ENCODE results near the gene PRPF38B. TPM values are rescaled to one million over a fixed set of nuclear protein-coding genes. Genes with fewer than 3 reads are reported as not detected.

The PRPF38B gene, protein sequence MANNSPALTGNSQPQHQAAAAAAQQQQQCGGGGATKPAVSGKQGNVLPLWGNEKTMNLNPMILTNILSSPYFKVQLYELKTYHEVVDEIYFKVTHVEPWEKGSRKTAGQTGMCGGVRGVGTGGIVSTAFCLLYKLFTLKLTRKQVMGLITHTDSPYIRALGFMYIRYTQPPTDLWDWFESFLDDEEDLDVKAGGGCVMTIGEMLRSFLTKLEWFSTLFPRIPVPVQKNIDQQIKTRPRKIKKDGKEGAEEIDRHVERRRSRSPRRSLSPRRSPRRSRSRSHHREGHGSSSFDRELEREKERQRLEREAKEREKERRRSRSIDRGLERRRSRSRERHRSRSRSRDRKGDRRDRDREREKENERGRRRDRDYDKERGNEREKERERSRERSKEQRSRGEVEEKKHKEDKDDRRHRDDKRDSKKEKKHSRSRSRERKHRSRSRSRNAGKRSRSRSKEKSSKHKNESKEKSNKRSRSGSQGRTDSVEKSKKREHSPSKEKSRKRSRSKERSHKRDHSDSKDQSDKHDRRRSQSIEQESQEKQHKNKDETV
- total RNA-seq: 8.2 and 11.5 TPM in 2 replicates

DNA sequence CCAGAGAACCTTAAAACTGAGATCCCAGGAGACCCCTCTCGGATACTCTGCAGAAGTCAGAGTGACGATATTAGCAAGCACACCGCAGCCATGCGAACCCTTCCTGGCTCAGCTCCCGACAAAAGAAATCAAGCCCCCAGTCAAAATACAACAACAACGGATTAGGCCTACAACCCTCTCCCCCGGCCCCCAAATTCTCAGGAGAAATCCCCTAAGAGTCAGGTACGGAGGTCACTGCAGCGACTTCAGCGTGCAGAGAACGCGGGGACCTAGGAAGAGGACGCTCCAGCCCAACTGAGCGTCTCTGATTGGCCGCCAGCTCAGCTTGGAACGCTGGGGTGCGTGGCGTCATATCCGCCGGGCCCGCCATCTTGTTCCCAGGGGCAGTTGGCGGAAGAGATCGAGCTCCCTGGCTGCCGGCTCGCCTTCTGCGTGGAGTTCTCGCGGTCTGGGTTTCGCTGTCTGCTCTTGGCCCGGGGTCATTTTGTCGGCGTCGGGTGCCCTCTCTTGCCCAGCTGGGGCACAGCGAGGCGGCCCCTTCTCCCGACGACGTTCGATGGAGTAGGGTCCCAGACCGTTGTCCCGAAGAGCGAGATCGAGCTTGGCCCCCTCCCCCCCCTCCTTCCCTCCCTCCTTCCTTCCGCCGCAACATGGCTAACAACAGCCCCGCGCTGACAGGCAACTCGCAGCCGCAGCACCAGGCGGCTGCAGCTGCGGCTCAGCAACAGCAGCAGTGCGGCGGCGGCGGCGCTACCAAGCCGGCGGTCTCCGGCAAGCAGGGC lies at the start of gene PRPF38B:
PRPF38B (plus strand) TSS at position 369 of the 782 bp plus-strand sequence; CDS start at position 651, 282 bp downstream.

GRCh38 chr1:108661030-108661609 lies 31.0 kb upstream of the PRPF38B start, which contains the start of gene HENMT1:
Gene HENMT1, minus strand, starts transcription at chr1:108661093. Its CDS starts 1,209 bp downstream, at chr1:108659884.

DNA sequence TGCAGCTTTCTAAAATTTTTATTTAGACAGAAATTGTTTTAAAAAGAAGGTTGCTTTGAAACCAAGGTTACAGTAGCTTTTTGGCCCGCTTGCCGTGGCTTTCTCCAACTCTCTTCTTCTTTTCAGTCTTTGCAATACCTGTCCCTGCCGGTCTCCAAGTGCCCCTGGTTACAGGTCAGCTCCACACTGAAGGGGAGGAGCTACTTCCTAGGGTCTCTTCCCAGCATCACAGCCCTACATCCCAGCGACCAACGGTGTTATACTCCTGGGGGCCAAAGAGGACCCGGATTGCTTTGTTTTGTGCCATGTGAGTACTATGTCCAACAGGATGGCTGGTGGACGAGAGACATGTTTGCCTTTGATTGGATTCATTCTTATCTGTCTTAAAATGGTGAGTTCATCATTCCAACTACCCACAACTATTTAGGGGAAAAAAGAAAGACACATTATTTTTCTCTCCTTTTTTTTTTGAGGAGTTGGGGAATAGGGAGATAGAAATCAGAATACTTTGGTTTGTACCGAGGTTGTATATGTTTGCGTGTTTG lies 20.6 kb downstream of the PRPF38B start, which contains the start of gene FNDC7:
FNDC7 (plus strand) TSS at position 303 of the 545 bp plus-strand sequence; CDS start at position 329, 26 bp downstream.

GRCh38 chr1:108746382-108747170 lies 54.5 kb downstream of the PRPF38B start, which contains the start of gene STXBP3:
Gene STXBP3, plus strand, starts transcription at chr1:108746674. Its CDS starts 64 bp downstream, at chr1:108746738.

Other genes with a start within 250 kb of the PRPF38B start
- not detected in 2 replicates for gene NBPF6, start 242.0 kb upstream of the PRPF38B start, total RNA-seq
- gene EEIG2, start 132.2 kb upstream of the PRPF38B start, total RNA-seq: 11.3 and 19.7 TPM in 2 replicates
- 4.2 TPM in 2 replicates for gene HENMT1, start 31.2 kb upstream of the PRPF38B start, total RNA-seq
- gene FNDC7, start 20.6 kb downstream of the PRPF38B start, total RNA-seq: under 0.01 and 0.28 TPM in 2 replicates
- 63.3 and 87.1 TPM in 2 replicates for gene STXBP3, start 54.4 kb downstream of the PRPF38B start, total RNA-seq
- gene AKNAD1, start 164.8 kb downstream of the PRPF38B start, total RNA-seq: 0.28 and 0.38 TPM in 2 replicates
- gene GPSM2, start 184.7 kb downstream of the PRPF38B start, total RNA-seq: 24.0 and 34.7 TPM in 2 replicates